Mesenchymal stem cell (in vitro differentiated cells and primary cell): ENCODE results near the gene FSTL4.

Experiments
- DNase-seq: peaks from one replicate; pipeline ENCODE4 v3.0.0-alpha.2; 2013
- H2AFZ ChIP-seq: one replicate; pipeline ENCODE4 v1.6.1; 2013; ENCODE audit warnings: low read depth, mild to moderate bottlenecking, control low read depth, inconsistent platforms, low read length, moderate library complexity
- H2AK5ac ChIP-seq: 2 replicates; pipeline ENCODE4 v1.6.1; 2013; ENCODE audit warnings: low read length, moderate library complexity, mild to moderate bottlenecking, inconsistent platforms; ENCODE audit not compliant: severe bottlenecking
- H2BK120ac ChIP-seq: one replicate; pipeline ENCODE4 v1.6.1; 2013; ENCODE audit warnings: low read depth, mild to moderate bottlenecking, inconsistent platforms, low read length, moderate library complexity
- H2BK12ac ChIP-seq, 2 experiments: one replicate each; pipeline ENCODE4 v1.6.1; 2013; ENCODE audit warnings: inconsistent platforms in 2 of 2, low read length in 2 of 2, mild to moderate bottlenecking in 2 of 2, moderate library complexity in 2 of 2, control low read depth in 1 of 2
- H2BK15ac ChIP-seq: one replicate; pipeline ENCODE4 v1.6.1; 2013; ENCODE audit warnings: mild to moderate bottlenecking, low read depth, inconsistent platforms; ENCODE audit not compliant: poor library complexity, severe bottlenecking
- H2BK5ac ChIP-seq: 2 replicates; pipeline ENCODE4 v1.6.1; 2013; ENCODE audit warnings: low read depth, mild to moderate bottlenecking, low read length, control low read depth, inconsistent platforms; ENCODE audit not compliant: poor library complexity, severe bottlenecking
- H3K14ac ChIP-seq, 2 experiments: one replicate each; pipeline ENCODE4 v1.6.1; 2013; ENCODE audit warnings: inconsistent platforms in 2 of 2, low read length in 2 of 2, control low read depth in 1 of 2, mild to moderate bottlenecking in 1 of 2, moderate library complexity in 1 of 2
- H3K18ac ChIP-seq, 2 experiments: one replicate each; pipeline ENCODE4 v1.6.1; 2013; ENCODE audit warnings: inconsistent platforms in 2 of 2, low read length in 2 of 2, control low read depth in 1 of 2, low read depth in 1 of 2, mild to moderate bottlenecking in 1 of 2
- H3K23ac ChIP-seq, 2 experiments: one replicate each; pipeline ENCODE4 v1.6.1; 2013; ENCODE audit warnings: inconsistent platforms in 2 of 2, low read length in 2 of 2, mild to moderate bottlenecking in 2 of 2, moderate library complexity in 2 of 2, control low read depth in 1 of 2
- H3K27ac ChIP-seq: 2 replicates; pipeline ENCODE4 v1.5.1; 2013; ENCODE audit warnings: mild to moderate bottlenecking, moderate library complexity, low read length, control low read depth, inconsistent platforms; ENCODE audit not compliant: poor library complexity, severe bottlenecking
- H3K27me3 ChIP-seq, 2 experiments: 2 replicates each; pipeline versions ENCODE4 v1.6.1 to v1.7.0; 2013; ENCODE audit warnings: low read length in 2 of 2, mild to moderate bottlenecking in 2 of 2, moderate library complexity in 2 of 2, control low read depth in 1 of 2, inconsistent platforms in 1 of 2; ENCODE audit not compliant: control insufficient read depth in 1 of 2, insufficient read depth in 1 of 2
- H3K36me3 ChIP-seq, 2 experiments: 2 replicates each; pipeline versions ENCODE4 v1.6.1 to v1.7.0; 2013; ENCODE audit warnings: low read length in 2 of 2, control low read depth in 1 of 2, inconsistent platforms in 1 of 2, low read depth in 1 of 2, mild to moderate bottlenecking in 1 of 2; ENCODE audit not compliant: insufficient read depth in 2 of 2, control insufficient read depth in 1 of 2
- H3K4ac ChIP-seq, 2 experiments: one replicate each; pipeline ENCODE4 v1.6.1; 2013; ENCODE audit warnings: inconsistent platforms in 2 of 2, low read length in 2 of 2, mild to moderate bottlenecking in 2 of 2, moderate library complexity in 2 of 2, control low read depth in 1 of 2, low read depth in 1 of 2
- H3K4me1 ChIP-seq: 2 replicates; pipeline ENCODE4 v1.6.1; 2013; ENCODE audit warnings: low read depth, low read length, control low read depth; ENCODE audit not compliant: control insufficient read depth, insufficient read depth
- H3K4me2 ChIP-seq: 2 replicates; pipeline ENCODE4 v1.6.1; 2013; ENCODE audit warnings: low read length, mild to moderate bottlenecking, inconsistent platforms; ENCODE audit not compliant: poor library complexity, severe bottlenecking
- H3K4me3 ChIP-seq, 2 experiments: 2 replicates each; pipeline versions ENCODE4 v1.5.1 to v1.7.0; 2013; ENCODE audit warnings: low read length in 2 of 2, mild to moderate bottlenecking in 2 of 2, control low read depth in 1 of 2, low read depth in 1 of 2; ENCODE audit not compliant: insufficient read depth in 1 of 2
- H3K79me1 ChIP-seq: replicated peaks from 2 replicates; pipeline ENCODE4 v1.6.1; 2013; ENCODE audit warnings: mild to moderate bottlenecking, control low read depth, low read length, inconsistent platforms; ENCODE audit not compliant: poor library complexity, severe bottlenecking
- H3K9ac ChIP-seq: 2 replicates; pipeline ENCODE4 v1.7.0; 2013; ENCODE audit warnings: mild to moderate bottlenecking, low read length, moderate library complexity
- H3K9me3 ChIP-seq: 2 replicates; pipeline ENCODE4 v1.7.0; 2013; ENCODE audit warnings: mild to moderate bottlenecking, low read length; ENCODE audit not compliant: control insufficient read depth
- H4K8ac ChIP-seq: one replicate; pipeline ENCODE4 v1.6.1; 2013; ENCODE audit warnings: inconsistent platforms, mild to moderate bottlenecking, low read length, moderate library complexity
- H4K91ac ChIP-seq: one replicate; pipeline ENCODE4 v1.6.1; 2013; ENCODE audit warnings: mild to moderate bottlenecking, low read length, inconsistent platforms
- WGBS: methylation state at CpG from one replicate; pipeline ENCODE4 v1.1.7; 2013; ENCODE audit warnings: mixed read lengths; 5-methylcytosine and 5-hydroxymethylcytosine counted together

The FSTL4 gene

GRCh38 chr5:133319905-133320520, 292.3 kb downstream of the FSTL4 start:
- H3K27me3 ChIP-seq, result peaks cover 34 to 83% of the 10 kb centered on the region in 2 experiments
- no peak overlapping the region for H2AFZ ChIP-seq
- H2BK120ac ChIP-seq, result no peak overlapping the region
- no peak overlapping the region for H2AK5ac ChIP-seq
- H3K14ac ChIP-seq, result no peak overlapping the region
- no peak overlapping the region for H2BK12ac ChIP-seq
- no peak overlapping the region for H4K91ac ChIP-seq
- no peaks in the 10 kb centered on the region for H3K36me3 ChIP-seq
- no peak for DNase-seq
- H3K4ac ChIP-seq, result no peak overlapping the region
- H3K9me3 ChIP-seq, result no peaks in the 10 kb centered on the region
- no peak overlapping the region for H2BK5ac ChIP-seq
- H3K23ac ChIP-seq, result no peak overlapping the region
- WGBS, result 60% methylated on average over 5 of the region's 5 CpGs
- H3K4me1 ChIP-seq, result no peaks in the 10 kb centered on the region
- no peak overlapping the region for H3K9ac ChIP-seq
- H3K27ac ChIP-seq, result no peak overlapping the region
- no peak overlapping the region for H2BK15ac ChIP-seq
- no peaks in the 10 kb centered on the region for H3K79me1 ChIP-seq
- H3K4me3 ChIP-seq, result no peak overlapping the region
- H3K18ac ChIP-seq, result no peak overlapping the region
- H3K4me2 ChIP-seq, result no peak overlapping the region
- no peak overlapping the region for H4K8ac ChIP-seq

GRCh38 chr5:133319244-133319643, 293.1 kb downstream of the FSTL4 start:
- Histone ChIP-seq H3K27ac (no peak overlapping the region), H2AFZ (no peak overlapping the region), H3K9me3 (no peaks in the 10 kb centered on the region), H3K27me3 (peaks cover 27 to 79% of the 10 kb centered on the region in 2 experiments), H4K8ac (no peak overlapping the region), H3K23ac (no peak overlapping the region), H2AK5ac (no peak overlapping the region), H2BK12ac (no peak overlapping the region), H3K4me1 (no peaks in the 10 kb centered on the region), H3K4me2 (no peak overlapping the region), H3K79me1 (no peaks in the 10 kb centered on the region), H4K91ac (no peak overlapping the region), H2BK120ac (no peak overlapping the region), H3K18ac (no peak overlapping the region), H2BK15ac (no peak overlapping the region), H3K36me3 (no peaks in the 10 kb centered on the region), H3K4ac (no peak overlapping the region), H3K14ac (peak overlapping the region in 1 of 2 experiments; percentile 83), H3K4me3 (no peak overlapping the region), H3K9ac (no peak overlapping the region), H2BK5ac (no peak overlapping the region)
- DNase-seq, result no peak
- 91% methylated on average over 2 of the region's 5 CpGs for WGBS

- H3K4me3 ChIP-seq, result no peak overlapping the region
- no peak overlapping the region for H2BK120ac ChIP-seq
- no peak overlapping the region for H3K27ac ChIP-seq
- WGBS, result 85% methylated on average over 1 of the region's 1 CpG
- no peaks in the 10 kb centered on the region for H3K4me1 ChIP-seq
- no peak overlapping the region for H2AFZ ChIP-seq
- no peak overlapping the region for H2AK5ac ChIP-seq
- H4K91ac ChIP-seq, result no peak overlapping the region
- no peaks in the 10 kb centered on the region for H3K9me3 ChIP-seq
- H2BK12ac ChIP-seq, result no peak overlapping the region
- H2BK15ac ChIP-seq, result no peak overlapping the region
- H3K79me1 ChIP-seq, result no peaks in the 10 kb centered on the region
- H3K36me3 ChIP-seq, result no peaks in the 10 kb centered on the region
- no peak overlapping the region for H4K8ac ChIP-seq
- no peak for DNase-seq
- no peak overlapping the region for H2BK5ac ChIP-seq
- H3K4ac ChIP-seq, result no peak overlapping the region
- no peak overlapping the region for H3K18ac ChIP-seq
- H3K4me2 ChIP-seq, result no peak overlapping the region
- H3K14ac ChIP-seq, result no peak overlapping the region
- H3K9ac ChIP-seq, result no peak overlapping the region
- peaks cover 18 to 73% of the 10 kb centered on the region in 2 experiments for H3K27me3 ChIP-seq
- H3K23ac ChIP-seq, result no peak overlapping the region
Measured at GRCh38 chr5:133317558-133317957, 294.8 kb downstream of the FSTL4 start.

- Histone ChIP-seq H3K4me2 (no peak overlapping the region), H3K79me1 (no peaks in the 10 kb centered on the region), H4K91ac (no peak overlapping the region), H2BK15ac (no peak overlapping the region), H3K18ac (no peak overlapping the region), H3K27me3 (peaks cover 18 to 73% of the 10 kb centered on the region in 2 experiments), H3K9ac (no peak overlapping the region), H4K8ac (no peak overlapping the region), H2BK120ac (no peak overlapping the region), H3K36me3 (no peaks in the 10 kb centered on the region), H3K14ac (no peak overlapping the region), H2BK12ac (no peak overlapping the region), H3K27ac (no peak overlapping the region), H2BK5ac (no peak overlapping the region), H3K4me3 (no peak overlapping the region), H3K9me3 (no peaks in the 10 kb centered on the region), H3K23ac (no peak overlapping the region), H2AK5ac (no peak overlapping the region), H3K4ac (no peak overlapping the region), H2AFZ (no peak overlapping the region), H3K4me1 (no peaks in the 10 kb centered on the region)
- no peak for DNase-seq
- 75% methylated on average over 22 of the region's 22 CpGs for WGBS
Measured at GRCh38 chr5:133316346-133317343, 295.7 kb downstream of the FSTL4 start.
